HepG2 (cell line): ENCODE measurements around the gene ARL14EP. TPM values are rescaled to one million over a fixed set of nuclear protein-coding genes. Genes with fewer than 3 reads are reported as not detected.
A peak's percentile ranks its signal among the peaks of the same experiment; 100 is the strongest.

Source experiments
- EZH2 ChIP-seq: conservative IDR thresholded peaks from 2 replicates; pipeline ENCODE4 v1.6.1; 2012; ENCODE audit warnings: mild to moderate bottlenecking, low read depth, low read length, moderate library complexity
- FOXK2 ChIP-seq: fragments of 450-650 bp; IDR thresholded peaks from 2 replicates; pipeline ENCODE4 v1.6.1; 2016
- KDM2A ChIP-seq: sonication (generic); formaldehyde crosslinking; IDR thresholded peaks from 2 replicates; pipeline ENCODE4 v1.4.0; 2020; ENCODE audit warnings: low read depth, missing genetic modification reagents, borderline replicate concordance
- KDM4B ChIP-seq: sonication (generic); formaldehyde crosslinking; IDR thresholded peaks from 2 replicates; pipeline ENCODE4 v1.4.0; 2020; ENCODE audit warnings: missing genetic modification reagents
- MBD4 ChIP-seq: IDR thresholded peaks from 2 replicates; pipeline ENCODE4 v1.6.1; 2012; ENCODE audit warnings: low read length, inconsistent platforms, borderline replicate concordance
- NONO ChIP-seq, 2 experiments: fragments of 450-650 bp in 1 of 2; sonication (generic) in 1 of 2; formaldehyde crosslinking in 1 of 2; IDR thresholded peaks in 1 of 2; conservative IDR thresholded peaks in 1 of 2; 2 replicates each; pipeline versions ENCODE4 v1.6.1 to v1.8.0; 2017 to 2022; ENCODE audit warnings: mild to moderate bottlenecking in 1 of 2, missing genetic modification reagents in 1 of 2, moderate library complexity in 1 of 2
- PHF20 ChIP-seq: sonication (generic); formaldehyde crosslinking; IDR thresholded peaks from 2 replicates; pipeline ENCODE4 v1.5.0; 2020; ENCODE audit warnings: mild to moderate bottlenecking, missing genetic modification reagents
- THRA ChIP-seq: sonication (generic); formaldehyde crosslinking; IDR thresholded peaks from 2 replicates; pipeline ENCODE4 v1.4.0; 2020; ENCODE audit warnings: missing genetic modification reagents, borderline replicate concordance
- ZFP36 ChIP-seq: fragments of 150-350 bp; IDR thresholded peaks from 2 replicates; pipeline ENCODE4 v1.6.1; 2018; ENCODE audit warnings: borderline replicate concordance, low read length, low read depth; ENCODE audit not compliant: partially characterized antibody
- ZFP91 ChIP-seq: sonication (generic); formaldehyde crosslinking; IDR thresholded peaks from 2 replicates; pipeline ENCODE4 v1.9.0; 2022; ENCODE audit warnings: missing genetic modification reagents, mild to moderate bottlenecking, borderline replicate concordance
- ZNF101 ChIP-seq: sonication (generic); formaldehyde crosslinking; IDR thresholded peaks from 2 replicates; pipeline ENCODE4 v1.4.0; 2020; ENCODE audit warnings: mild to moderate bottlenecking, low read depth, missing genetic modification reagents, borderline replicate concordance
- ZNF251 ChIP-seq: sonication (generic); formaldehyde crosslinking; IDR thresholded peaks from 2 replicates; pipeline ENCODE4 v1.9.0; 2021; ENCODE audit warnings: mild to moderate bottlenecking, missing genetic modification reagents
- ZNF451 ChIP-seq: sonication (generic); formaldehyde crosslinking; IDR thresholded peaks from 2 replicates; pipeline ENCODE4 v1.5.0; 2020; ENCODE audit warnings: mild to moderate bottlenecking, missing genetic modification reagents
- ZNF607 ChIP-seq: sonication (generic); formaldehyde crosslinking; IDR thresholded peaks from 2 replicates; pipeline ENCODE4 v1.5.1; 2020; ENCODE audit warnings: missing genetic modification reagents, mild to moderate bottlenecking, borderline replicate concordance
- ZNF709 ChIP-seq: sonication (generic); formaldehyde crosslinking; IDR thresholded peaks from 2 replicates; pipeline ENCODE4 v1.5.0; 2020; ENCODE audit warnings: mild to moderate bottlenecking, missing genetic modification reagents
- polyA plus RNA-seq, 8 experiments: library from polyadenylated mRNA; depleted of rRNA in 3 of 8; stranded (reverse) in 7 of 8; unstranded in 1 of 8; fragments of >200 nt; fragmentation: Illumina TruSeq in 4 of 8; extraction: Trizol in 4 of 8; gene quantifications; 2 replicates each; pipeline versions ENCODE4 v1.2.1 to v1.2.3, GENCODE V29; 2011 to 2016; ENCODE audit warnings: low read depth in 4 of 8, missing spikeins in 1 of 8, mixed read lengths in 1 of 8; ENCODE audit not compliant: insufficient read depth in 1 of 8
- total RNA-seq, 5 experiments: library from RNA; depleted of rRNA; stranded (reverse); fragments of >200 nt; fragmentation: Illumina TruSeq; extraction: Trizol; gene quantifications; 2 replicates each; pipeline ENCODE4 v1.2.3, GENCODE V29; 2016; ENCODE audit warnings: low read depth in 1 of 5
- TF ChIP-seq, protein P1 (sequence below): IDR thresholded peaks from 2 replicates; pipeline ENCODE4 v1.6.1; 2016; ENCODE audit warnings: low read depth
- TF ChIP-seq, protein P2 (sequence below): sonication (generic); formaldehyde crosslinking; IDR thresholded peaks from 2 replicates; pipeline ENCODE4 v1.4.0; 2020; ENCODE audit warnings: mild to moderate bottlenecking, low read depth, missing genetic modification reagents
- TF ChIP-seq, protein P3 (sequence below): sonication (generic); formaldehyde crosslinking; IDR thresholded peaks from 2 replicates; pipeline ENCODE4 v1.8.0; 2022; ENCODE audit warnings: low read depth, missing genetic modification reagents

ARL14EP gene
- total and polyA plus RNA-seq, 2 of the 13 experiments (the other 11 are each of a cell fraction or from before 2014, with no cell fraction given): 9.8 to 15.4 TPM

DNA sequence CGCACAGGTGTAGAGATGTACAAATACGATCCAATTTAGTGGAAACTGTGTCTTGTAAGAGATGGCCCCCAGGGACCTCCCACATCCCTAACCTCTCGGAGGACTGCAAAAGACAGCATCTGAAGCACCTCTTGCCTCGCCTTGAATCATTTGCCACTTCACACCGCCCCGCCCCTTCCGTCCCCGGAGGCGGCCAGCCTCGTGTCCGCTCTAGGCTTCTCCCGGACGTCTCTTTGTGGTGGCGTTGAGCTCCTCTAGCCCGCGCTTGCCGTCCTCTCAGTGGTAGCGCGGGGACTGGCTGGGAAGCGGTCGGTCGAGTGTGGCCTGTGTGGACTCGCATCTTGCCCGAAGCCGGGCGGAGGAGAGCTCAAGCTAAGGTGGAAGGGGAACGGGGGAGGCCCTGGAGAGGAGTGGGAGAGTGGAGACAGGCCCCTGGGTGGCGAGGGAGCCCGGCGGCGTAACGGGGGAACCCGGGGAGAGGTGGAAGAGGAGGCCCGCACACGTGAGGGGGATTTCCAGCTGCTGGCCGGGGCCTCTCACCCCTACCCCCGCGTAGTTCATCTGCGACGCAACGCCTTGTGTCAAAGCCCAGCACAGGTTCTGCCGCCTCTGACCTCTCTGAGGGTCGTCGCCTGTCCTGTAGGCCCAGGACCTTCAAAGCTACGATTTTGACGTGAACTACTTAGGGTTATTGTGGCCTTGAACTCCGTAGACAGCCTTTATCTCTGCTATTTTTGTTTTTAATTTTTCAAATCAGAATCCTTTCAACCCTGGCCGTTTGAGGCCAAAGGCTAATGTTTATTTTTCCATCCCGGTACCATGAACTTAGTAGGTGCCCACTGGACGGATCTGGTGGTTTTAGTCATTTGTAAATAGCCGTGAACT, at the start of gene ARL14EP (continued):
- TF ChIP-seq NONO (IDR thresholded peaks at IDR 0.05) (no peak), NONO (CRISPR knock-in tag; conservative IDR thresholded peaks at IDR 0.05) (peak; percentile 97), PHF20 (peak; percentile 90), KDM4B (CRISPR knock-in tag) (peak; percentile 75; the same call in 1 of the 2 replicates), EZH2 (no peak), ZFP91 (CRISPR knock-in tag) (peak; percentile 92), MBD4 (no peak), ZNF451 (no peak; the same call in 1 of the 2 replicates), ZFP36 (no peak), FOXK2 (no peak), ZNF251 (CRISPR knock-in tag) (no peak), ZNF607 (peak; percentile 54; the same call in 1 of the 2 replicates), THRA (CRISPR knock-in tag) (peak; percentile 67), ZNF101 (CRISPR knock-in tag) (peak; percentile 83; the same call in 1 of the 2 replicates), ZNF709 (peak; percentile 81), KDM2A (peak; percentile 96)
- TF ChIP-seq, protein P1, sequence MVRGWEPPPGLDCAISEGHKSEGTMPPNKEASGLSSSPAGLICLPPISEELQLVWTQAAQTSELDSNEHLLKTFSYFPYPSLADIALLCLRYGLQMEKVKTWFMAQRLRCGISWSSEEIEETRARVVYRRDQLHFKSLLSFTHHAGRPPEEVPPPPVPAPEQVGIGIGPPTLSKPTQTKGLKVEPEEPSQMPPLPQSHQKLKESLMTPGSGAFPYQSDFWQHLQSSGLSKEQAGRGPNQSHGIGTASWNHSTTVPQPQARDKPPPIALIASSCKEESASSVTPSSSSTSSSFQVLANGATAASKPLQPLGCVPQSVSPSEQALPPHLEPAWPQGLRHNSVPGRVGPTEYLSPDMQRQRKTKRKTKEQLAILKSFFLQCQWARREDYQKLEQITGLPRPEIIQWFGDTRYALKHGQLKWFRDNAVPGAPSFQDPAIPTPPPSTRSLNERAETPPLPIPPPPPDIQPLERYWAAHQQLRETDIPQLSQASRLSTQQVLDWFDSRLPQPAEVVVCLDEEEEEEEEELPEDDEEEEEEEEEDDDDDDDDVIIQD (CRISPR knock-in tag): peak; percentile 97
- TF ChIP-seq, protein P2, sequence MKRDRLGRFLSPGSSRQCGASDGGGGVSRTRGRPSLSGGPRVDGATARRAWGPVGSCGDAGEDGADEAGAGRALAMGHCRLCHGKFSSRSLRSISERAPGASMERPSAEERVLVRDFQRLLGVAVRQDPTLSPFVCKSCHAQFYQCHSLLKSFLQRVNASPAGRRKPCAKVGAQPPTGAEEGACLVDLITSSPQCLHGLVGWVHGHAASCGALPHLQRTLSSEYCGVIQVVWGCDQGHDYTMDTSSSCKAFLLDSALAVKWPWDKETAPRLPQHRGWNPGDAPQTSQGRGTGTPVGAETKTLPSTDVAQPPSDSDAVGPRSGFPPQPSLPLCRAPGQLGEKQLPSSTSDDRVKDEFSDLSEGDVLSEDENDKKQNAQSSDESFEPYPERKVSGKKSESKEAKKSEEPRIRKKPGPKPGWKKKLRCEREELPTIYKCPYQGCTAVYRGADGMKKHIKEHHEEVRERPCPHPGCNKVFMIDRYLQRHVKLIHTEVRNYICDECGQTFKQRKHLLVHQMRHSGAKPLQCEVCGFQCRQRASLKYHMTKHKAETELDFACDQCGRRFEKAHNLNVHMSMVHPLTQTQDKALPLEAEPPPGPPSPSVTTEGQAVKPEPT (CRISPR knock-in tag): peak; percentile 68; the same call in 1 of the 2 replicates
- TF ChIP-seq, protein P3, sequence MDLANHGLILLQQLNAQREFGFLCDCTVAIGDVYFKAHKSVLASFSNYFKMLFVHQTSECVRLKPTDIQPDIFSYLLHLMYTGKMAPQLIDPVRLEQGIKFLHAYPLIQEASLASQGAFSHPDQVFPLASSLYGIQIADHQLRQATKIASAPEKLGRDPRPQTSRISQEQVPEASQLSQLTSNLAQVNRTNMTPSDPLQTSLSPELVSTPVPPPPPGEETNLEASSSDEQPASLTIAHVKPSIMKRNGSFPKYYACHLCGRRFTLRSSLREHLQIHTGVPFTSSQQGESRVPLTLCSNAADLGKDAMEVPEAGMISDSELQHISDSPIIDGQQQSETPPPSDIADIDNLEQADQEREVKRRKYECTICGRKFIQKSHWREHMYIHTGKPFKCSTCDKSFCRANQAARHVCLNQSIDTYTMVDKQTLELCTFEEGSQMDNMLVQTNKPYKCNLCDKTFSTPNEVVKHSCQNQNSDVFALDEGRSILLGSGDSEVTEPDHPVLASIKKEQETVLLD (CRISPR knock-in tag): 0 out of 2 replicates have a peak, but pooled peaks have one; percentile 58
